GM12865 (cell line): ENCODE data around the gene SERPING1.

Source experiments
- DNase-seq: peaks from one replicate; pipeline ENCODE4 v3.0.0; 2010; ENCODE audit warnings: low read depth
- H3K4me3 ChIP-seq: 2 replicates; pipeline ENCODE4 v1.5.1; 2011; ENCODE audit warnings: mild to moderate bottlenecking, low read depth, low read length, control low read depth
- CTCF ChIP-seq: IDR thresholded peaks from 2 replicates; pipeline ENCODE4 v1.5.1; 2011; ENCODE audit warnings: low read length, control low read depth, low read depth, inconsistent platforms; ENCODE audit not compliant: insufficient read depth; ENCODE audit errors: missing control alignments

The SERPING1 gene

GRCh38 chr11:57640068-57640800, 42.7 kb downstream of the SERPING1 start:
- H3K4me3 ChIP-seq, result no peak overlapping the region
- TF ChIP-seq CTCF, result no peak
- DNase-seq, result no peak

- no peak overlapping the region for H3K4me3 ChIP-seq
- DNase-seq, result peak; percentile 67
- TF ChIP-seq CTCF, result peak; percentile 49
Observed at GRCh38 chr11:57641011-57641807, 43.7 kb downstream of the SERPING1 start.

- no peak for TF ChIP-seq CTCF
- DNase-seq, result no peak
- no peak overlapping the region for H3K4me3 ChIP-seq
Observed at GRCh38 chr11:57643802-57644201, 46.3 kb downstream of the SERPING1 start.

DNA sequence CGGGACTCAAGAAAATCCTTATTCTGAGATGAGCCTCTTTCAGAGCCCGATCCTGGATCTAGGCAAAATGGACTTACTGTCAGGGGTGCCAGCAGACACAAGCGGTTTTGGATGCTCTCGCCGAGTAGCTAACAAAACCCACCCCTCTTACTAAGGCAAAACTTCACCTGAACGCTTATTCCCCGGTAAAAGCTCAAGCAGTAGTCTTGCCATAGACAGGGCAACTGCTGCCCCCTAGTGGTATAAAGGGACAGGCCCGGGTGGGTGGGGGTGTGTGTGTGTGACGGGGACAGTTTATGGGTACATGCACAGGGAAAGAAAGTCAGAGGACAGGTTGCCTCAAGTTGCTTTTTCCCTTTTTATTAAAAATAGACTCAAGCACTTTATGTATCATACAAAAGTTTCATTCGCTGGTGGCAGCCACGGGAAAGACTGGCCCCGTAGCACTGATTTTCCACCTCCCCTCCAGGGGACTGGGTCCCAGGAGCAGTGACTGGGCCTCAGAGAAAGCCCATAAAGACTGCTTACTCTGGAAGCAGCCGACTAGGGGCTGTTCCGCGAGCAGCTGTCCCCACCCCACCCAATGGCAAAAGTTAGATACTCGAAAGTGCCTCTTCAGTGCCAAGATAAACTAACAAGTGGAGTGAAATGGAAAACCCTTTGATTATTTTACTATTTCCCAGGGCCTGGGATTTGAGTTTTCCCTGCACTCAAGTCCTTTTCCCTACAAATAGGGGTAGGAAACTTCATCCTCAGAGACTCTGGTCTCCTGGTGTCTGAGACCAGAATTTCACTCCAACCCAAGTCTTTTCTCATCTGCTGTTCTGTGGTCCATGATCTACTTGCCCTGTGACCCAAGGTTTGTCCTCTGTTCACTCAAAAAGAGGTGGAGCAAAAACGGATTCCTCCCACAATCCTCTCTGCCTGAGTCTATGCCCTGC, 47.5 kb downstream of the SERPING1 start:
- DNase-seq, result peak; percentile 88
- no peak overlapping the region for H3K4me3 ChIP-seq
- TF ChIP-seq CTCF, result peak; percentile 88

GRCh38 chr11:57645689-57646085, 48.2 kb downstream of the SERPING1 start:
- H3K4me3 ChIP-seq, result no peak overlapping the region
- TF ChIP-seq CTCF, result no peak
- no peak for DNase-seq

DNA sequence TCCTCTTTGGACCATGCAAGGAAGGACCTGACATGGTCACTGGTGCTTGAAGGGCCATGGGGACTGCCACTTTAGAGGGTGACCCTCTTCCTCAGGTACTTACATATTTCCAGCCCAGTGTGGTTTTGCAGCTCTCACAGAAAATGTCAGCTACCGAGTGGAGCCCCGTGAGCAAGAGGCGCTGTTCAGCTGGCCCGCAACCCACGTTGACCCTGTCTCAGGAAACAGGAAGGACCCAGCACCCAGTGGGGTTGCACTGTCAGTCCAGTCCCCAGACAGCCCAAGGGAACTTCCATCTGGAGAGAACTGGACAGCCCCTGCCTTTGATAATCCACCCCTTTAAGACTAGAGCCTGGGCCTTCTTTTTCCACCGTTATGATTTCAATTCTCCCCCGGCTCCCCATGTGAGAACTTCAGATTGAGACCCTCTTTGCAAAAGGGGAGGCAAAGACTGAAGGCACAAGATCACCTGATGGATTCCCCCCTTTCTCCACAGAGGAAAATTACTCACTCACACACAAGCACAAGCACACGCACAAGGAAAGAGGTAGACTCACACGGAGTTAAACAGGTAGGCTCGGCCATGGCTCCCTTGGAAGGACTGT, 48.8 kb downstream of the SERPING1 start:
- peak; percentile 49 for DNase-seq
- TF ChIP-seq CTCF, result no peak

More for the DNA sequence above, 48.8 kb downstream of the SERPING1 start:
- H3K4me3 ChIP-seq, result no peak overlapping the region
